Vagina (tissue), 2 donors: ENCODE results near the gene AIFM3. TPM values are rescaled to one million over a fixed set of nuclear protein-coding genes. Genes with fewer than 3 reads are reported as not detected.

ENCODE experiments used
- DNase-seq, 2 donors: peaks; one replicate each; pipeline ENCODE4 v3.0.0-alpha.2; 2017; ENCODE audit errors: extremely low spot score in 2 of 2
- H3K27ac ChIP-seq: fragments of 200-600 bp; sonication (generic); one replicate; pipeline ENCODE4 v1.5.1; 2019
- H3K27me3 ChIP-seq: fragments of 200-600 bp; sonication (generic); one replicate; pipeline ENCODE4 v1.5.1; 2019
- H3K36me3 ChIP-seq, 2 donors: fragments of 200-600 bp; sonication (generic); one replicate each; pipeline ENCODE4 v1.5.1; 2017 to 2019
- H3K4me1 ChIP-seq: fragments of 200-600 bp; sonication (generic); one replicate; pipeline ENCODE4 v1.5.1; 2019
- H3K4me3 ChIP-seq, 2 donors: fragments of 200-600 bp; sonication (generic); 1 replicate in 1 of 2; 2 replicates in 1 of 2; pipeline ENCODE4 v1.5.1; 2016 to 2019
- H3K9me3 ChIP-seq: fragments of 200-600 bp; sonication (generic); one replicate; pipeline ENCODE4 v1.5.1; 2019
- CTCF ChIP-seq, 3 experiments: fragments of 450-650 bp in 2 of 3; fragments of 200-600 bp in 1 of 3; sonication (generic) in 1 of 3; IDR thresholded peaks; one replicate each; pipeline ENCODE4 v1.5.1; 2017 to 2019; ENCODE audit warnings: antibody characterized with exemption in 3 of 3, mild to moderate bottlenecking in 2 of 3, moderate library complexity in 2 of 3
- POLR2A ChIP-seq, 2 donors: fragments of 450-650 bp; IDR thresholded peaks; one replicate each; pipeline ENCODE4 v1.6.1; 2017; ENCODE audit warnings: antibody characterized with exemption in 2 of 2, mild to moderate bottlenecking in 2 of 2, moderate library complexity in 2 of 2
- POLR2AphosphoS5 ChIP-seq, 2 donors: sonication (generic); formaldehyde crosslinking; IDR thresholded peaks; one replicate each; pipeline ENCODE4 v1.9.0; 2017; ENCODE audit warnings: antibody characterized with exemption in 2 of 2, mild to moderate bottlenecking in 2 of 2, low read depth in 1 of 2; ENCODE audit not compliant: insufficient read depth in 1 of 2
- intact Hi-C: fragments of 100-400 bp; cut with DNase I; formaldehyde crosslinking; loops from one replicate; pipeline ENCODE4 v1.15.1; 2023
- total RNA-seq: library from RNA; depleted of rRNA; stranded (reverse); fragments of >200 nt; gene quantifications from one replicate; pipeline ENCODE4 v1.2.3, GENCODE V29; 2016

Gene AIFM3
- total RNA-seq, 1 donor from 2014 or later: not detected

- no peaks in the 10 kb centered on the region for H3K27me3 ChIP-seq
- no peak for DNase-seq
- H3K36me3 ChIP-seq: no peaks in the 10 kb centered on the region
- no peak overlapping the region for H3K4me3 ChIP-seq
- no peaks in the 10 kb centered on the region for H3K9me3 ChIP-seq
- intact Hi-C loops: no loop called here
- TF ChIP-seq POLR2AphosphoS5 (IDR thresholded peaks at IDR 0.05; ENCODE audit: insufficient read depth in 1 of 2, low read depth in 1 of 2): no peak
- TF ChIP-seq CTCF (IDR thresholded peaks at IDR 0.05): no peak
- TF ChIP-seq POLR2A (IDR thresholded peaks at IDR 0.05): no peak
- H3K27ac ChIP-seq: no peak overlapping the region
- H3K4me1 ChIP-seq: peaks cover 28% of the 10 kb centered on the region
Observed at GRCh38 chr22:21030032-21030431, 63.0 kb downstream of the AIFM3 start.

Other genes with a start within 250 kb of the AIFM3 start
- not detected for gene SERPIND1, start 193.1 kb upstream of the AIFM3 start, total RNA-seq
- 135 TPM for gene PI4KA, start 108.4 kb upstream of the AIFM3 start, total RNA-seq
- gene SNAP29, start 108.2 kb upstream of the AIFM3 start, total RNA-seq: 18.9 TPM
- 37.6 TPM for gene CRKL, start 49.8 kb upstream of the AIFM3 start, total RNA-seq
- 61.9 TPM for gene LZTR1, start 15.0 kb downstream of the AIFM3 start, total RNA-seq
- 34.9 TPM for gene THAP7, start 34.9 kb downstream of the AIFM3 start, total RNA-seq
- 1.7 TPM for gene P2RX6, start 47.9 kb downstream of the AIFM3 start, total RNA-seq
- gene SLC7A4, start 65.3 kb downstream of the AIFM3 start, total RNA-seq: 0.98 TPM
- gene LRRC74B, start 78.7 kb downstream of the AIFM3 start, total RNA-seq: not detected